ENCODE results near the gene NCKAP5.

The NCKAP5 gene

GRCh38 chr2:133040170-133040569, 528.1 kb downstream of the NCKAP5 start:
- DNase-seq (ENCODE audit: low read depth in 2 of 3, low spot score in 1 of 3) = no peak

- no peak for DNase-seq (ENCODE audit: low read depth in 2 of 3, low spot score in 1 of 3)
These were observed 528.7 kb downstream of the NCKAP5 start for GRCh38 chr2:133039531-133039930.

GRCh38 chr2:133026536-133027177, 541.6 kb downstream of the NCKAP5 start:
- no peak for DNase-seq (ENCODE audit: low read depth in 2 of 3, low spot score in 1 of 3)

- no peak for DNase-seq (ENCODE audit: low read depth in 2 of 3, low spot score in 1 of 3)
These were observed 543.3 kb downstream of the NCKAP5 start for GRCh38 chr2:133025004-133025403.

GRCh38 chr2:133012847-133013734, 555.2 kb downstream of the NCKAP5 start:
- DNase-seq (ENCODE audit: low read depth in 2 of 3, low spot score in 1 of 3) = no peak

- DNase-seq (ENCODE audit: low read depth in 2 of 3, low spot score in 1 of 3) = no peak
These were observed 563.6 kb downstream of the NCKAP5 start for GRCh38 chr2:133004623-133005022.

- no peak for DNase-seq (ENCODE audit: low read depth in 2 of 3, low spot score in 1 of 3)
These were observed 568.8 kb downstream of the NCKAP5 start for GRCh38 chr2:132999421-132999820.

GRCh38 chr2:132998221-132998620, 570.0 kb downstream of the NCKAP5 start:
- no peak for DNase-seq (ENCODE audit: low read depth in 2 of 3, low spot score in 1 of 3)

- DNase-seq (ENCODE audit: low read depth in 2 of 3, low spot score in 1 of 3) = no peak
These were observed 576.7 kb downstream of the NCKAP5 start for GRCh38 chr2:132991471-132992045.

- DNase-seq (ENCODE audit: low read depth in 2 of 3, low spot score in 1 of 3) = no peak
These were observed 583.5 kb downstream of the NCKAP5 start for GRCh38 chr2:132984731-132985130.

- DNase-seq (ENCODE audit: low read depth in 2 of 3, low spot score in 1 of 3) = no peak
These were observed 588.0 kb downstream of the NCKAP5 start for GRCh38 chr2:132980304-132980703.

GRCh38 chr2:132979339-132980093, 588.7 kb downstream of the NCKAP5 start:
- DNase-seq (ENCODE audit: low read depth in 2 of 3, low spot score in 1 of 3) = no peak

- no peak for DNase-seq (ENCODE audit: low read depth in 2 of 3, low spot score in 1 of 3)
These were observed 589.4 kb downstream of the NCKAP5 start for GRCh38 chr2:132978840-132979239.

GRCh38 chr2:132977812-132978529, 590.3 kb downstream of the NCKAP5 start:
- no peak for DNase-seq (ENCODE audit: low read depth in 2 of 3, low spot score in 1 of 3)

GRCh38 chr2:132975193-132976105, 592.8 kb downstream of the NCKAP5 start:
- no peak for DNase-seq (ENCODE audit: low read depth in 2 of 3, low spot score in 1 of 3)

GRCh38 chr2:132974467-132975095, 593.7 kb downstream of the NCKAP5 start:
- no peak for DNase-seq (ENCODE audit: low read depth in 2 of 3, low spot score in 1 of 3)

GRCh38 chr2:132971310-132972061, 596.8 kb downstream of the NCKAP5 start:
- no peak for DNase-seq (ENCODE audit: low read depth in 2 of 3, low spot score in 1 of 3)

GRCh38 chr2:132969371-132969985, 598.8 kb downstream of the NCKAP5 start:
- no peak for DNase-seq (ENCODE audit: low read depth in 2 of 3, low spot score in 1 of 3)
